HepG2 (cell line): Measurements from ENCODE around the gene ALG14. TPM values are rescaled to one million over a fixed set of nuclear protein-coding genes. Genes with fewer than 3 reads are reported as not detected.

ENCODE experiments used
- BCL3 ChIP-seq: sonication (generic); formaldehyde crosslinking; IDR thresholded peaks from 2 replicates; pipeline ENCODE4 v1.5.1; 2020; ENCODE audit warnings: mild to moderate bottlenecking, missing genetic modification reagents, moderate library complexity
- EP300 ChIP-seq, 3 experiments: sonication (generic) in 1 of 3; formaldehyde crosslinking in 1 of 3; IDR thresholded peaks; 2 replicates each; pipeline versions ENCODE4 v1.5.1 to v1.6.1; 2011 to 2020; ENCODE audit warnings: low read depth in 2 of 3, low read length in 2 of 3, borderline replicate concordance in 1 of 3, improper control_type of control experiment in 1 of 3, mild to moderate bottlenecking in 1 of 3, missing genetic modification reagents in 1 of 3, moderate library complexity in 1 of 3
- KDM6A ChIP-seq: IDR thresholded peaks from 2 replicates; pipeline ENCODE4 v1.6.1; 2016; ENCODE audit warnings: low read depth
- MXD3 ChIP-seq: IDR thresholded peaks from 2 replicates; pipeline ENCODE4 v1.6.1; 2016; ENCODE audit warnings: mild to moderate bottlenecking, missing biosample characterization, missing genetic modification reagents
- NCOR1 ChIP-seq: fragments of 200-600 bp; sonication (generic); IDR thresholded peaks from 2 replicates; pipeline ENCODE4 v1.7.0; 2017; ENCODE audit warnings: antibody characterized with exemption, low read length, borderline replicate concordance
- PRMT3 ChIP-seq: sonication (generic); formaldehyde crosslinking; IDR thresholded peaks from 2 replicates; pipeline ENCODE4 v1.8.1; 2022; ENCODE audit warnings: low read depth, mild to moderate bottlenecking, moderate library complexity, missing genetic modification reagents, borderline replicate concordance
- REL ChIP-seq: sonication (generic); formaldehyde crosslinking; conservative IDR thresholded peaks from 2 replicates; pipeline ENCODE4 v1.8.0; 2022; ENCODE audit warnings: mild to moderate bottlenecking, missing genetic modification reagents, moderate library complexity
- REPIN1 ChIP-seq: sonication (generic); formaldehyde crosslinking; IDR thresholded peaks from 2 replicates; pipeline ENCODE4 v1.8.0; 2022; ENCODE audit warnings: missing genetic modification reagents, low read depth, mild to moderate bottlenecking, borderline replicate concordance
- SCMH1 ChIP-seq: sonication (generic); formaldehyde crosslinking; IDR thresholded peaks from 2 replicates; pipeline ENCODE4 v1.9.0; 2021; ENCODE audit warnings: missing genetic modification reagents, mild to moderate bottlenecking, borderline replicate concordance
- SIX4 ChIP-seq: sonication (generic); formaldehyde crosslinking; IDR thresholded peaks from 2 replicates; pipeline ENCODE4 v1.4.0; 2020; ENCODE audit warnings: missing genetic modification reagents
- TERF1 ChIP-seq: sonication (generic); formaldehyde crosslinking; IDR thresholded peaks from 2 replicates; pipeline ENCODE4 v1.8.0; 2022; ENCODE audit warnings: mild to moderate bottlenecking, missing genetic modification reagents, moderate library complexity
- USF2 ChIP-seq, 2 experiments: sonication (generic) in 1 of 2; formaldehyde crosslinking in 1 of 2; IDR thresholded peaks; 2 replicates each; pipeline versions ENCODE4 v1.5.1 to v1.6.1; 2011 to 2020; ENCODE audit warnings: borderline replicate concordance in 1 of 2, low read depth in 1 of 2, low read length in 1 of 2, mild to moderate bottlenecking in 1 of 2, missing genetic modification reagents in 1 of 2, moderate library complexity in 1 of 2
- YY1 ChIP-seq: IDR thresholded peaks from 2 replicates; pipeline ENCODE4 v1.6.1; 2011; ENCODE audit warnings: low read length, low read depth, moderate library complexity, mild to moderate bottlenecking; ENCODE audit not compliant: insufficient read depth, insufficient replicate concordance
- ZFX ChIP-seq: sonication (generic); formaldehyde crosslinking; IDR thresholded peaks from 2 replicates; pipeline ENCODE4 v1.4.0; 2020; ENCODE audit warnings: mild to moderate bottlenecking, low read depth, missing genetic modification reagents, moderate library complexity
- ZMYM4 ChIP-seq: sonication (generic); formaldehyde crosslinking; IDR thresholded peaks from 2 replicates; pipeline ENCODE4 v1.8.1; 2023; ENCODE audit warnings: mild to moderate bottlenecking, missing genetic modification reagents
- ZNF557 ChIP-seq: sonication (generic); formaldehyde crosslinking; IDR thresholded peaks from 2 replicates; pipeline ENCODE4 v1.4.0; 2020; ENCODE audit warnings: missing genetic modification reagents
- ZNF770 ChIP-seq: sonication (generic); formaldehyde crosslinking; IDR thresholded peaks from 2 replicates; pipeline ENCODE4 v1.5.0; 2020; ENCODE audit warnings: mild to moderate bottlenecking, missing genetic modification reagents
- ZNF839 ChIP-seq: sonication (generic); formaldehyde crosslinking; IDR thresholded peaks from 2 replicates; pipeline ENCODE4 v1.4.0; 2020; ENCODE audit warnings: missing genetic modification reagents, mild to moderate bottlenecking, borderline replicate concordance
- ZUFSP ChIP-seq: sonication (generic); formaldehyde crosslinking; IDR thresholded peaks from 2 replicates; pipeline ENCODE4 v1.9.0; 2021; ENCODE audit warnings: missing genetic modification reagents, mild to moderate bottlenecking, borderline replicate concordance
- polyA plus RNA-seq, 8 experiments: library from polyadenylated mRNA; depleted of rRNA in 3 of 8; stranded (reverse) in 7 of 8; unstranded in 1 of 8; fragments of >200 nt; fragmentation: Illumina TruSeq in 4 of 8; extraction: Trizol in 4 of 8; gene quantifications; 2 replicates each; pipeline versions ENCODE4 v1.2.1 to v1.2.3, GENCODE V29; 2011 to 2016; ENCODE audit warnings: low read depth in 4 of 8, missing spikeins in 1 of 8, mixed read lengths in 1 of 8; ENCODE audit not compliant: insufficient read depth in 1 of 8
- total RNA-seq, 5 experiments: library from RNA; depleted of rRNA; stranded (reverse); fragments of >200 nt; fragmentation: Illumina TruSeq; extraction: Trizol; gene quantifications; 2 replicates each; pipeline ENCODE4 v1.2.3, GENCODE V29; 2016; ENCODE audit warnings: low read depth in 1 of 5

The ALG14 gene
- total and polyA plus RNA-seq, 2 of the 13 experiments (the other 11 are each of a cell fraction or from before 2014, with no cell fraction given), result 4.5 to 12.7 TPM

- TF ChIP-seq REPIN1 (0 out of 2 replicates have a peak, but pooled peaks have one; percentile 37), ZMYM4 (CRISPR knock-in tag) (peak; percentile 65), ZNF839 (CRISPR knock-in tag) (no peak), PRMT3 (no peak), REL (CRISPR knock-in tag) (no peak), ZFX (CRISPR knock-in tag) (no peak), YY1 (no peak), TERF1 (no peak), SIX4 (CRISPR knock-in tag) (peak; percentile 32; the same call in 1 of the 2 replicates), KDM6A (CRISPR knock-in tag) (peak; percentile 68; the same call in 1 of the 2 replicates), EP300 (IDR thresholded peaks at IDR 0.05; ENCODE audit: low read depth in 2 of 2, low read length in 2 of 2) (peak in 1 of 2 experiments; percentile 93; a peak in 2 of 4 replicates), EP300 (CRISPR knock-in tag; IDR thresholded peaks at IDR 0.05; ENCODE audit: borderline replicate concordance) (peak; percentile 73; the same call in 1 of the 2 replicates), BCL3 (CRISPR knock-in tag) (no peak), NCOR1 (peak; percentile 75; the same call in 1 of the 2 replicates), USF2 (IDR thresholded peaks at IDR 0.05; ENCODE audit: low read depth, low read length) (no peak), USF2 (CRISPR knock-in tag; IDR thresholded peaks at IDR 0.05; ENCODE audit: borderline replicate concordance) (no peak), ZUFSP (CRISPR knock-in tag) (no peak), ZNF557 (CRISPR knock-in tag) (no peak), ZNF770 (CRISPR knock-in tag) (no peak), MXD3 (CRISPR knock-in tag) (no peak), SCMH1 (no peak)
Observed at GRCh38 chr1:95067062-95067461, 5.7 kb downstream of the ALG14 start (continued).
